H9 (cell line): Measurements from ENCODE around the gene LRCOL1. TPM values are rescaled to one million over a fixed set of nuclear protein-coding genes. Genes with fewer than 3 reads are reported as not detected.

Experiments
- DNase-seq: peaks from one replicate; pipeline ENCODE4 v3.0.0-alpha.2; 2017
- H2AFZ ChIP-seq: one replicate; pipeline ENCODE4 v1.6.1; 2013; ENCODE audit warnings: mild to moderate bottlenecking, low read length, control low read depth, moderate library complexity
- H2AK5ac ChIP-seq: 2 replicates; pipeline ENCODE4 v1.6.1; 2013; ENCODE audit warnings: low read length, control low read depth, mixed read lengths; ENCODE audit not compliant: insufficient read length
- H2BK120ac ChIP-seq: one replicate; pipeline ENCODE4 v1.6.1; 2013; ENCODE audit warnings: low read depth, mild to moderate bottlenecking, low read length, control low read depth, inconsistent platforms; ENCODE audit not compliant: poor library complexity, severe bottlenecking
- H2BK12ac ChIP-seq: 2 replicates; pipeline ENCODE4 v1.6.1; 2013; ENCODE audit warnings: low read length, control low read depth, mixed read lengths, low read depth; ENCODE audit not compliant: insufficient read length
- H2BK15ac ChIP-seq: 2 replicates; pipeline ENCODE4 v1.6.1; 2013; ENCODE audit warnings: low read depth, low read length, control low read depth
- H2BK20ac ChIP-seq: one replicate; pipeline ENCODE4 v1.6.1; 2013; ENCODE audit warnings: low read depth, mild to moderate bottlenecking, low read length, control low read depth, inconsistent platforms; ENCODE audit not compliant: poor library complexity, severe bottlenecking
- H2BK5ac ChIP-seq: 2 replicates; pipeline ENCODE4 v1.6.1; 2013; ENCODE audit warnings: low read length, control low read depth, mixed read lengths; ENCODE audit not compliant: insufficient read length
- H3K14ac ChIP-seq: 2 replicates; pipeline ENCODE4 v1.6.1; 2013; ENCODE audit warnings: low read length, control low read depth; ENCODE audit not compliant: insufficient read depth
- H3K18ac ChIP-seq: 2 replicates; pipeline ENCODE4 v1.6.1; 2013; ENCODE audit warnings: low read depth, mild to moderate bottlenecking, mixed read lengths, low read length, control low read depth; ENCODE audit not compliant: insufficient read length
- H3K23ac ChIP-seq: 2 replicates; pipeline ENCODE4 v1.6.1; 2013; ENCODE audit warnings: low read length, control low read depth, mixed read lengths, low read depth; ENCODE audit not compliant: insufficient read length
- H3K23me2 ChIP-seq: 2 replicates; pipeline ENCODE4 v1.6.1; 2013; ENCODE audit warnings: low read depth, mild to moderate bottlenecking, mixed read lengths, low read length, control low read depth; ENCODE audit not compliant: insufficient read length, poor library complexity, severe bottlenecking
- H3K27ac ChIP-seq: 2 replicates; pipeline ENCODE4 v1.5.1; 2013; ENCODE audit warnings: low read length, control low read depth, mixed read lengths, low read depth; ENCODE audit not compliant: insufficient read length
- H3K27me3 ChIP-seq: 2 replicates; pipeline ENCODE4 v1.6.1; 2013; ENCODE audit warnings: low read length, control low read depth, inconsistent platforms; ENCODE audit not compliant: insufficient read depth
- H3K4ac ChIP-seq: 2 replicates; pipeline ENCODE4 v1.6.1; 2013; ENCODE audit warnings: low read depth, mild to moderate bottlenecking, control low read depth, inconsistent platforms, low read length, moderate library complexity
- H3K4me1 ChIP-seq: 2 replicates; pipeline ENCODE4 v1.6.1; 2013; ENCODE audit warnings: low read length, control low read depth, inconsistent platforms; ENCODE audit not compliant: insufficient read depth
- H3K4me2 ChIP-seq: 2 replicates; pipeline ENCODE4 v1.6.1; 2013; ENCODE audit warnings: low read length, control low read depth, mixed read lengths; ENCODE audit not compliant: insufficient read length, insufficient read depth
- H3K56ac ChIP-seq: 2 replicates; pipeline ENCODE4 v1.6.1; 2013; ENCODE audit warnings: low read depth, mild to moderate bottlenecking, mixed read lengths, low read length, control low read depth; ENCODE audit not compliant: insufficient read length
- H3K79me1 ChIP-seq: 2 replicates; pipeline ENCODE4 v1.6.1; 2013; ENCODE audit warnings: low read depth, mild to moderate bottlenecking, moderate library complexity, low read length, control low read depth, inconsistent platforms; ENCODE audit not compliant: insufficient read depth, poor library complexity, severe bottlenecking
- H3K79me2 ChIP-seq: 2 replicates; pipeline ENCODE4 v1.6.1; 2013; ENCODE audit warnings: low read length, control low read depth, inconsistent platforms; ENCODE audit not compliant: insufficient read depth
- H3K9ac ChIP-seq: 2 replicates; pipeline ENCODE4 v1.6.1; 2013; ENCODE audit warnings: low read length, control low read depth, mixed read lengths; ENCODE audit not compliant: insufficient read length; ENCODE audit errors: extremely low read depth
- H3K9me3 ChIP-seq: one replicate; pipeline ENCODE4 v1.6.1; 2013; ENCODE audit warnings: low read depth, low read length, inconsistent platforms; ENCODE audit not compliant: control insufficient read depth
- H3T11ph ChIP-seq: one replicate; pipeline ENCODE4 v1.6.1; 2013; ENCODE audit warnings: mild to moderate bottlenecking, low read length, control low read depth, inconsistent platforms
- H4K20me1 ChIP-seq: one replicate; pipeline ENCODE4 v1.6.1; 2013; ENCODE audit not compliant: control insufficient read depth, insufficient read length, insufficient read depth
- H4K5ac ChIP-seq: 2 replicates; pipeline ENCODE4 v1.6.1; 2013; ENCODE audit warnings: low read depth, mild to moderate bottlenecking, mixed read lengths, low read length, control low read depth; ENCODE audit not compliant: insufficient read length
- H4K8ac ChIP-seq: replicated peaks from 2 replicates; pipeline ENCODE4 v1.6.1; 2013; ENCODE audit warnings: low read length, control low read depth, mixed read lengths, low read depth; ENCODE audit not compliant: insufficient read length
- H4K91ac ChIP-seq: 2 replicates; pipeline ENCODE4 v1.6.1; 2013; ENCODE audit warnings: low read depth, mild to moderate bottlenecking, moderate library complexity, mixed read lengths, low read length, control low read depth; ENCODE audit not compliant: insufficient read length
- H3K27ac Mint-ChIP-seq, 3 experiments: 2 replicates in 2 of 3; 3 replicates in 1 of 3; pipeline ENCODE4 v1.8.0; 2020 to 2021; ENCODE audit warnings: mixed read lengths in 3 of 3, mild to moderate bottlenecking in 1 of 3, moderate library complexity in 1 of 3
- H3K27me3 Mint-ChIP-seq: 2 replicates; pipeline ENCODE4 v1.8.0; 2021; ENCODE audit warnings: low read depth, mild to moderate bottlenecking, moderate library complexity, mixed read lengths
- H3K36me3 Mint-ChIP-seq, 3 experiments: 2 replicates in 2 of 3; 3 replicates in 1 of 3; pipeline ENCODE4 v1.8.0; 2020 to 2021; ENCODE audit warnings: low read depth in 3 of 3, mixed read lengths in 3 of 3; ENCODE audit not compliant: insufficient read depth in 1 of 3
- H3K4me1 Mint-ChIP-seq, 2 experiments: 2 replicates each; pipeline ENCODE4 v1.8.0; 2020; ENCODE audit warnings: mixed read lengths in 2 of 2
- H3K4me3 Mint-ChIP-seq, 2 experiments: 2 replicates in 1 of 2; 3 replicates in 1 of 2; pipeline ENCODE4 v1.8.0; 2020 to 2021; ENCODE audit warnings: mild to moderate bottlenecking in 2 of 2, mixed read lengths in 2 of 2, moderate library complexity in 1 of 2
- H3K9me3 Mint-ChIP-seq, 2 experiments: 2 replicates in 1 of 2; 3 replicates in 1 of 2; pipeline ENCODE4 v1.8.0; 2020; ENCODE audit warnings: mild to moderate bottlenecking in 2 of 2, mixed read lengths in 2 of 2, moderate library complexity in 1 of 2
- CTCF ChIP-seq: fragments of 200-600 bp; sonication (generic); conservative IDR thresholded peaks from 3 replicates; pipeline ENCODE4 v1.8.0; 2021; ENCODE audit warnings: antibody characterized with exemption, mild to moderate bottlenecking
- WGBS: extraction: QIAGEN DNeasy Blood & Tissue Kit; methylation state at CpG from one replicate; pipeline ENCODE4 v1.1.7; 2013; ENCODE audit warnings: missing lambda C conversion rate, low lambda C conversion rate, mixed read lengths; ENCODE audit not compliant: insufficient read length; ENCODE audit errors: extremely low coverage; 5-methylcytosine and 5-hydroxymethylcytosine counted together
- total RNA-seq: library from RNA; stranded (reverse); gene quantifications from 2 replicates; pipeline ENCODE4 v1.2.1, GENCODE V29; 2021

The LRCOL1 gene
- total RNA-seq, 1 experiment from 2014 or later: not detected

GRCh38 chr12:132556801-132557200 is 53.6 kb downstream of the LRCOL1 start:
- H3K56ac ChIP-seq: no peak overlapping the region
- no peak overlapping the region for H3K9ac ChIP-seq
- no peak overlapping the region for H2BK15ac ChIP-seq
- Mint-ChIP-seq H3K27ac (no peak overlapping the region), H3K36me3 (peaks cover 0 to 2% (median 0%) of the 10 kb centered on the region in 3 experiments; a peak in 2 of 7 replicates), H3K27me3 (peaks cover 75% of the 10 kb centered on the region), H3K4me3 (no peak overlapping the region), H3K9me3 (no peaks in the 10 kb centered on the region), H3K4me1 (peaks cover 0 to 3% of the 10 kb centered on the region in 2 experiments; a peak in 2 of 4 replicates)
- no peak overlapping the region for H2AFZ ChIP-seq
- peaks cover 4% of the 10 kb centered on the region for H3K23me2 ChIP-seq
- no peak overlapping the region for H3K27ac ChIP-seq
- no peak overlapping the region for H2AK5ac ChIP-seq
- no CpG with 5 or more reads among the region's 17 CpGs for WGBS
- no peak overlapping the region for H2BK12ac ChIP-seq
- H4K91ac ChIP-seq: no peak overlapping the region
- H3K9me3 ChIP-seq: no peaks in the 10 kb centered on the region
- no peak overlapping the region for H2BK20ac ChIP-seq
- no peak overlapping the region for H3T11ph ChIP-seq
- no peak overlapping the region for H4K8ac ChIP-seq
- H2BK5ac ChIP-seq: no peak overlapping the region
- no peaks in the 10 kb centered on the region for H3K4me1 ChIP-seq
- no peaks in the 10 kb centered on the region for H3K79me2 ChIP-seq
- no peak for TF ChIP-seq CTCF
- no peak overlapping the region for H2BK120ac ChIP-seq
- no peak overlapping the region for H3K18ac ChIP-seq
- no peak overlapping the region; the same call in 1 of the 2 replicates for H3K14ac ChIP-seq
- no peak overlapping the region for H3K4ac ChIP-seq
- no peak for DNase-seq
- H3K23ac ChIP-seq: no peak overlapping the region
- no peaks in the 10 kb centered on the region for H4K20me1 ChIP-seq
- H3K27me3 ChIP-seq: peaks cover 8% of the 10 kb centered on the region; the same call in 1 of the 2 replicates
- no peaks in the 10 kb centered on the region for H3K79me1 ChIP-seq
- H4K5ac ChIP-seq: no peak overlapping the region
- H3K4me2 ChIP-seq: no peak overlapping the region
